Thoracic aorta (tissue), 2 donors: ENCODE data around the gene CDK8. TPM values are rescaled to one million over a fixed set of nuclear protein-coding genes. Genes with fewer than 3 reads are reported as not detected.

ENCODE experiments used
- ATAC-seq: fragments of 150-250 bp; one replicate; pipeline ENCODE4 v1.8.0; 2017; ENCODE audit warnings: low read depth; ENCODE audit not compliant: insufficient number of reproducible peaks, low FRiP score
- DNase-seq: peaks from one replicate; pipeline ENCODE4 v3.0.0-alpha.2; 2020; ENCODE audit warnings: low spot score
- H3K27ac ChIP-seq, 2 donors: fragments of 200-600 bp; sonication (generic); 1 replicate in 1 of 2; 2 replicates in 1 of 2; pipeline ENCODE4 v1.5.1; 2016; ENCODE audit warnings: mild to moderate bottlenecking in 2 of 2, moderate library complexity in 2 of 2
- H3K27me3 ChIP-seq: fragments of 200-600 bp; sonication (generic); replicated peaks from 2 replicates; pipeline ENCODE4 v1.6.0; 2016; ENCODE audit warnings: mild to moderate bottlenecking; ENCODE audit not compliant: insufficient read depth
- H3K36me3 ChIP-seq: fragments of 200-600 bp; sonication (generic); one replicate; pipeline ENCODE4 v1.5.1; 2016
- H3K4me1 ChIP-seq, 2 donors: fragments of 200-600 bp; sonication (generic); 1 replicate in 1 of 2; 2 replicates in 1 of 2; pipeline versions ENCODE4 v1.5.1 to v1.6.0; 2016; ENCODE audit warnings: low read depth in 2 of 2, mild to moderate bottlenecking in 1 of 2; ENCODE audit not compliant: control insufficient read depth in 1 of 2
- H3K4me3 ChIP-seq: fragments of 200-600 bp; sonication (generic); 2 replicates; pipeline ENCODE4 v1.5.1; 2016; ENCODE audit warnings: mild to moderate bottlenecking
- H3K9me3 ChIP-seq: fragments of 200-600 bp; sonication (generic); 2 replicates; pipeline ENCODE4 v1.5.1; 2016
- CTCF ChIP-seq: fragments of 200-600 bp; sonication (generic); IDR thresholded peaks from one replicate; pipeline ENCODE4 v1.5.1; 2019; ENCODE audit warnings: antibody characterized with exemption
- total RNA-seq, 2 donors: library from RNA; depleted of rRNA; stranded (reverse); fragments of >200 nt; gene quantifications; one replicate each; pipeline versions ENCODE4 v1.1.0 to v1.2.3, GENCODE V29; 2016

Gene CDK8
- total RNA-seq, 2 donors from 2014 or later: 5.8 to 11.2 TPM

- no peak for DNase-seq
- no peaks in the 10 kb centered on the region for H3K9me3 ChIP-seq
- H3K27ac ChIP-seq: no peak overlapping the region
- H3K4me3 ChIP-seq: no peak overlapping the region
- ATAC-seq: no peak
- no peaks in the 10 kb centered on the region for H3K27me3 ChIP-seq
- H3K4me1 ChIP-seq: peaks cover 11 to 19% of the 10 kb centered on the region in 2 donors
- no peak for TF ChIP-seq CTCF
- peaks cover 47% of the 10 kb centered on the region for H3K36me3 ChIP-seq
Observed at GRCh38 chr13:26216042-26216441, 37.9 kb upstream of the CDK8 start.

GRCh38 chr13:26219726-26220125, 34.2 kb upstream of the CDK8 start:
- Histone ChIP-seq H3K4me3 (no peak overlapping the region), H3K36me3 (peaks cover 36% of the 10 kb centered on the region), H3K9me3 (no peaks in the 10 kb centered on the region), H3K27me3 (no peaks in the 10 kb centered on the region), H3K4me1 (peaks cover 13 to 21% of the 10 kb centered on the region in 2 donors), H3K27ac (no peak overlapping the region)
- TF ChIP-seq CTCF: no peak
- ATAC-seq: no peak
- no peak for DNase-seq

GRCh38 chr13:26220575-26220974, 33.4 kb upstream of the CDK8 start:
- ATAC-seq: no peak
- H3K27me3 ChIP-seq: no peaks in the 10 kb centered on the region
- H3K4me3 ChIP-seq: peak overlapping the region; percentile 90
- no peak overlapping the region for H3K27ac ChIP-seq
- H3K4me1 ChIP-seq: peaks cover 13 to 21% of the 10 kb centered on the region in 2 donors
- DNase-seq: no peak
- peaks cover 28% of the 10 kb centered on the region for H3K36me3 ChIP-seq
- no peak for TF ChIP-seq CTCF
- H3K9me3 ChIP-seq: no peaks in the 10 kb centered on the region

- Histone ChIP-seq H3K4me1 (peaks cover 13 to 21% of the 10 kb centered on the region in 2 donors), H3K36me3 (peaks cover 25% of the 10 kb centered on the region), H3K4me3 (peak overlapping the region; percentile 90), H3K27ac (peak overlapping the region; percentile 95 to 99), H3K27me3 (no peaks in the 10 kb centered on the region), H3K9me3 (no peaks in the 10 kb centered on the region)
- peak; percentile 42 for ATAC-seq
- no peak for DNase-seq
- TF ChIP-seq CTCF: no peak
Observed at GRCh38 chr13:26221399-26221720, 32.6 kb upstream of the CDK8 start.

GRCh38 chr13:26221721-26222519, 32.0 kb upstream of the CDK8 start, which contains the start of gene RNF6:
TSS of gene RNF6 (minus strand) at chr13:26222314. CDS start at chr13:26219649, 2,665 bp downstream.
- H3K36me3 ChIP-seq: peaks cover 19% of the 10 kb centered on the region
- peak; percentile 97 for ATAC-seq

More at GRCh38 chr13:26221721-26222519, 32.0 kb upstream of the CDK8 start, which contains the start of gene RNF6:
- H3K27me3 ChIP-seq: no peaks in the 10 kb centered on the region
- H3K9me3 ChIP-seq: no peaks in the 10 kb centered on the region
- TF ChIP-seq CTCF: no peak
- peak within 1 kb of the TSS; percentile 95 to 99 for H3K27ac ChIP-seq
- peak within 1 kb of the TSS; percentile 90 for H3K4me3 ChIP-seq
- peaks cover 13 to 21% of the 10 kb centered on the region in 2 donors for H3K4me1 ChIP-seq
- peak; percentile 90 for DNase-seq
